GM19452 (cell line): ENCODE measurements around the gene ENG.
"Not testable (repeated sequence)": the region's sequence is repeated elsewhere in the genome, so short reads cannot be mapped to it uniquely, and the experiment has no call there.

Experiments
- ATAC-seq: cut with Tn5 transposase; IDR thresholded peaks from one replicate; pipeline ENCODE4 v1.9.1; 2021; ENCODE audit not compliant: unreplicated experiment

Gene ENG

GRCh38 chr9:127878652-127879390 lies 24.4 kb upstream of the ENG start:
- ATAC-seq = no peak

DNA sequence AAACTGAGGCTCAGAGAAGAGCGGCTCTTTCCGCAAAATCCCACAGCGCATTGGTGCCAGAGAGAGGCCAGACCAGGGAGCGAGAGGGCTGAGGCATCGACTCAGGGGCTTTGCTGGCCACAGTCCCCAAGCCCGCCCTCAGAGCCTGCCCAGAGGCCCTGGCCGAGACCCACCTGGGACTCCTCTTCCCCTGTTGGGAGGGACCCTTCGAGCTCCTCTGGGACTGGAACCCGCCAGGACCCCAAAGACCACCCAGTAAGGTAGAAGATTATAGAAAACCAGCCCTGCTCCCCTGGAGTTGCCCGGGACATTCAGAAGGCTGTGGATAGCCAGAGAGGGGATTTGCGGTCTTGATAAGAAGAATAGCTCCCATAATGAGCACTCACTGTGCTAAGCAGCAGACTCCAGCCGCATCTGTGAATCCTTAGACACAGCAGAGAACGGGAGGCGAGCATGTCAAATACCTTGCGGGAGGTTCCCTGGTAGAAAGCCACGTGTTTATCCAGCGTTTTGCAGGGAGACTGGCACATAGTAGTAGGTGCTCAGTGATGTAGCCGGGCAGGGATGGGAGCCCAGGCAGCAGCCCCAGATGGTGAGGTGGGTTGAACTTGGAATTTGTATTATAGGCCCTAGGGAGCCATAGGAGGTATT lies 23.7 kb upstream of the ENG start:
- no peak for ATAC-seq

DNA sequence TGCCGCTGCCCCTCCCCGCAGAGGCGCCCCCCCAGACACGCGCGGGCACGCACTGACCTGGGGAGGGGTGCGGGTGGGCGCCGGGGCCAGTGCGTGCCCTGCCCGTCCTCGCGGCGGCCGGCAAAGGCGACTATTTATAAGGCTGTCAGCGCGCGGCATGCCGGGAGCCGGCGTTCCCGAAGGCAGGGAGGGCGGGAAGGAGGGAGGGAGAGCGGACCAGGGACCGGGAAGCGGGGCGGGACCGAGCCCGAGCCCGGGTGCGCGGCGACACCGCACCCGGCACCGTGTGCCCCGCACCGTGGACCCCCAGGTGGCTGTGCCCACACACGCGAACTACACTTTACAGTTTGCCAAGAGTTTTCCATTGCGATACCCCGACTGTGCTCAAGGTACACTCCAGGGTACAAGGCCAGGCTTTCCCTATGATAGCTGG lies 23.1 kb upstream of the ENG start, which contains the start of gene AK1:
AK1 (minus strand) TSS at position 110 of the 433 bp plus-strand sequence. CDS start 3,058 bp downstream, outside the sequence.
- ATAC-seq = no peak

DNA sequence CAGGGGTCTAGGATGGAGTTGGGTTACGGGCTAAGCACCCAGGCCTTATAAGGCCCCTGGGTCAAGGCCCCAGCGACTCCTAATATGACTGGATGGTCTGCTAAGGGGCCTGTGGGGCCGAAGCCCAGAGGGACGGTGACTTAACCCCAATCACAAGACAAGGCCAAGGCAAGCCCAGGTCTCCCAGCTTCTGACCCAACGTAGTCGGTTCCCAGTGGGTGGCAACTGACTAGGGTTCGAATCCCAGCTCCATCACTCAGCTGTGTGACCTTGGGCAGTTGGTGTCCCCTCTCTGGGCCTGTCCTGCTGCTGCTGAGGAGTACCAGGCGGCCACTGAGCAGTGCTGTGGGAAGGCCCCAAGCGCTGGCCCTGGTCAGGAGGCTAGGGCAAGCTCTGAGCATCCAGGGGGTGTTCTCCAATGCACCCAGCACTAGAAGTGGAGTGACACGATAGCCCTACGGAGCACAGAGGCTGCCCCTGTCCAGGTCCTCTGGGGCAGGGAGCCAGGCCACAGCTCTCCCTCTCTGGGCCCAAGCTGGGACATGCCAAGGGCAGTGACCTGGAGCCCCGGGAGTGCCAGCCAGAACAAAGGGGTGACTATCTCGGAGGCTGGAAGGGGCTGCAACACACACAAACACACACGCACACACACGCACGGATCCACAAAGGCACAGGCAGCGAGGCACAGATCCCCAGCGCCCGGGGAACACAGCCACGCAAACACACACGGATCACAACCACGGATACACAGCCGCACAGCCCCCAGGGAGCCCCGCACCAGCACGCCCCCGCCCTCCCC lies 22.5 kb upstream of the ENG start:
- no peak for ATAC-seq

DNA sequence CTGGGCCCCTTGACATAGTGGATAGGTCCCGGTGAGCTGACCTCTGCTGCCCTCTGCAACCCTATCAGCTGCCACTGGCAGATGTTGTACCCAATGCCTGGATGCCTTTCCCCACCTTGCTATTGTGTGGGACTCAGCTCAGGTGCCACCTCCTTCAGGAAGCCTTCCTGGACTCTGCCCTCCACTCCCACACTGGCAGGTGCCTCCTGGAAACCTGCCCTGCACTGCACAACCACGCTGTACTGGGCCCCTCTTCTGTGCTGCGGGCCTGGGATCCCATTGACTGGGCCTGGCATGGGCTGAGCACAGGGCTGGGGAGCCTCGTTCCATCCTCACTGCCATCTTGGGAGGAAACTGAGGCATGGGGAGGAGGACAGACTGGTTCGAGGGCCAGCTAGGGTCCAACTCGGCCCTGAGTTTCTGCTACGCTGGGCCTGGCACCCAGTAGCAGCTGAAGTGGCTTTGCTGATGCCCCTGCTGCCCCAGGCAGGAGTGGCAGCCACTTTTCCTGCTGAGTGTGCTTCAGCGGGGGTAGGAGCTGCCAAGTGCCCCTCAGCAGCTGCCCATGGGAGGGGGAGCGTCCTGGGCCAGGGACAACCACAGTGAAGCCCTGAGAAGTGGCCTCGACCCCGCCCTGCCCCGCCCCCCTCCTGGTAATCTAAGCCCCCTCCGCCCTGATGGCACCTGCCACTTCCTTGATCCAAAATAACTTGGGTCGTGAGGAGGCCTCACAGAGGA lies 21.7 kb upstream of the ENG start:
- no peak for ATAC-seq

DNA sequence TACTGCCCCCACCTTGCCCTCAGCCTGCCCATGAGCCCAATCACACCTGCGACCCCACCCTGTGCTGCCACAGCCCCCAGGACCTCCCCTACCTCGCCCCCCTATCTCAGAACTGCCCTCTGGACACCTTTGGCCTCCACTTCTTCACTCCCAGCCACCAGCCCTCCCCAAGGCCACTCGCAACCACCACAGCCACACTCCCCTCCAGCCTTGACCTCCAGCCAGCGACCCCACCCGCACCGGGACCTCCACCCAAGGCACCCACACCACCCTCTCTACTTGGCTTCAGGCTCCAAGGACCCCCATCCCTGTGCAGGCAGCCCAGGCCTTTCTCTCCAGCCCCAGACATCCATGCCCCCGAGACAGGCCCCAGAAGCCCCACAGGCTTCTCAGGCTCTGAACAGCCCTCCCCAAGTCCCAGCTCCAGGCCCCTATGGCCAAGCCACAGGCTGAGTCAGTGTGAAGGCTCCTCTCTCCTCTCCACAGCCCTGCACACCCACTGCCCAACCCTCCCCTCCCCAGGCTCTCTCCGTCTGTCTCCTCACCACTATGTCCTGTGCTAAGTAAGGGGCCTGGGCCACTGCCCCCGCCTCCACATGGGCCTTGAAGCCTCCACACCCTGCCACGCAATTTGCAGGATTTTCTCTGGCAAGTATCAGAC lies 21.0 kb upstream of the ENG start:
- no peak for ATAC-seq

- ATAC-seq = no peak
These were observed 20.1 kb upstream of the ENG start for GRCh38 chr9:127874301-127875221.

- ATAC-seq = no peak
These were observed 19.4 kb upstream of the ENG start for GRCh38 chr9:127873886-127874285.

DNA sequence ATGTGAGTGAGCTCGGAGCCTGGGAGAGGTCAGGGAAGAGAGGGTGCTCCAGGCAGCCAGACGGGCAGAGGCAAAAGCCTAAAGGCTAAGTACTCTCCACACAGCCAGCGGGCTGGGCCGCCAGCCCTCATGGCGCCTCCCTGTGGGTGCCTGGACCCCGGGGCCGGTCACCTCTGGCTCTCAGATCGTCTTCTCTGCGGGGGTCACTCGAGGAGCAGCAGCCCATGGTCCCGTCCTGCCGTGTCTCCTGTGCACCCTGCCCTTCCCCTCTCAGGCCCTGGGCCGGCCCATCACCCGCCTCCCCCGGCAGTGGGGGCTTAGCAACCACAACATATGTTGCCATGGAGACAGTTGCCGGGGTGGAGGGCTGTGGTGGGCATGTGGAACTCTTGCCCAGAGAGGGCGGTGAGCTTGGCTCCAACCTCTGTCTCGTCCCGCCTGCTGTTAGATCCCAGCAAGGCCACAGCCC lies 18.8 kb upstream of the ENG start:
- ATAC-seq = no peak

- no peak for ATAC-seq
These were observed 18.1 kb upstream of the ENG start for GRCh38 chr9:127872369-127873222.

- no peak for ATAC-seq
These were observed 17.1 kb upstream of the ENG start for GRCh38 chr9:127871531-127871930.

- ATAC-seq = no peak
These were observed 16.4 kb upstream of the ENG start for GRCh38 chr9:127870887-127871286.

GRCh38 chr9:127870153-127870491 lies 15.7 kb upstream of the ENG start:
- ATAC-seq = not testable (repeated sequence)

DNA sequence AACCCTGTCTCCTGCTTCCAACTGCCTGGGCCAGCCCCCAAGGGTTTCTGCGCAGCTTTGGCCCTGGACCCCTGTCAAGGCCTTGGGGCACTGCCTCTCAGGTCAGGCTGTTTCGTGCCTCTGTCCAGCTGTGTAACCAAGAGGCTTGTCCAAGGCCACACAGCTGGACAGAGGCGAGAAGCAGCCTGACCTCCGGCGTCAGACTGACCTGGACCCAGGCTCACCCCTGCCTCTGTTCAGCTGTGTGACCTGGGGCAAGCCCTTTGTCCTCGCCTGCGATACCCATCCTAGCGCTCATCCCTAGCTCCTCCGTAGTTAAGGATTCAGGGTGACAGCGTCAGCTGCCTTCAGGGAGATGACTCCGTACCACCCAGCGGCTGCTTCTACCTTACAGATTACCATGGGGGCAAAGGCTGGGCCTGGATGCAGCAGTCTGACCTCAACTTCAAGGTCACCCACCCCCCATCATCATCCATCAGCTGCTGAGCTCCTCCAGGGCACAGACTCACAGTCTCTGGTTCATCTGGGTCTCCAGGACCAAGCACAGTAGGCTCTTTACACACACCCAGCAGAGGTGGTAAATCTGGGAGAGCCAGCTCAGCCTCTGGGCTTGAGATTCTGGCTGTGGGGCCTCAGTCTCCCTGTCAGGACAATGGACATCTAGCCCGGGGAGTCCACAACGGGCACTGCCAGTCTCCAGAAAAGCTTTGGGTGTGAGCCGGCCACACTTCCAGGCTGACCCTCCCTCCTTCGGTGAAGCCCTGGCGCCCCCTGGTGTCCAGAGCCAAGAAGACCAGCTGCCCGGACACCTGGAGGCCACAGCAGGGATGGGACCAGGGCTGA lies 15.1 kb upstream of the ENG start:
- ATAC-seq = no peak

DNA sequence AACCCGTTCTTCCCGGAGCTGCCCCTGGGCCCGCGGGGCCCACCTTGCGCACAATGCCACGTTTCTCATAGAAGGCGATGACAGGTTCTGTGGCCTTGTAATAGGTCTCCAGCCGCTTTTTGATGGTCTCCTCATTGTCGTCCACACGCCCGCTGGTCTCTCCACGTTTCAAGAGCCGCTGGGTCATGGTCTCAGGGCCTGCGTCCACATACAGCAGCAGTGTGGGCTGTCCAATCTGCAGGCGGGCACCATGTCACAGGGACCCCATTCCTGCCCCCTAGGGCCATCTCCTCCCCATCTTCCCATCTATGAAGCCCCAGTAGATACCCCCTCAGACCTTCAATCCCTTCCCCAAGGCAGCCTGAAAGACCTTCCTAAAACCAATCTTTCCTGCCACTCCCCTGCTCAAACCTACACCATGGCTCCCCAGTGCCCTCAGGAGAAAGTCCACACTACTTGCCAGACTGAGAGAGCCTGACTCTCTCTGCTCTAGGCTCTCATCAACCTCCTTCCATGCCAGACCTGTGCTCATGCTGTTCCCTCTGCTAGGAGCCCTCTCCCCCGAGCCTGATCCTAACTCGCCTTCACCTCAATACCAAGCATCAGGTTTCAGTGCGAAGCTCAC lies 13.9 kb upstream of the ENG start:
- no peak for ATAC-seq

GRCh38 chr9:127867356-127868277 lies 13.2 kb upstream of the ENG start:
- no peak for ATAC-seq
